ENCODE measurements around the gene PGP.

PGP gene

GRCh38 chr16:2199095-2199494, 15.5 kb downstream of the PGP start:
- DNase-seq (ENCODE audit: low spot score), result no peak

DNA sequence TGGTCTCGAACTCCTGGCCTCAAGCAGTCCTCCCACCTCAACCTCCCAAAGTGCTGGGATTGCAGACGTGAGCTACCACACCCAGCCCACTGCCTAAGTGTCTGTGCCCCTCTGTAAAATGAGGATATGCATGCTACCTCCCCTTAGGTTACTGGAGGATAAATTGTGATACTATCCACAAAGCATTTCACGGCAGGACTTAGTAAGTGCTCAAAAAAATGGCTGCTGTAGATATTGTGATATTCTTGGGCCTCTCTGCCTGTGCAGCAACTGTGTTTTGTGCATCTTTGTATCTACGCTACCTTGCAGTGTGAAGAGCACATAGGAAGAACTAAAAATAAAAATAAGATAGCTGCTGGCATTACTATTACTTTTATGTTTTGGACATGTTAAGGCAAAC, 16.4 kb downstream of the PGP start:
- DNase-seq (ENCODE audit: low spot score), result no peak

GRCh38 chr16:2197765-2198164, 16.9 kb downstream of the PGP start:
- DNase-seq (ENCODE audit: low spot score), result no peak

DNA sequence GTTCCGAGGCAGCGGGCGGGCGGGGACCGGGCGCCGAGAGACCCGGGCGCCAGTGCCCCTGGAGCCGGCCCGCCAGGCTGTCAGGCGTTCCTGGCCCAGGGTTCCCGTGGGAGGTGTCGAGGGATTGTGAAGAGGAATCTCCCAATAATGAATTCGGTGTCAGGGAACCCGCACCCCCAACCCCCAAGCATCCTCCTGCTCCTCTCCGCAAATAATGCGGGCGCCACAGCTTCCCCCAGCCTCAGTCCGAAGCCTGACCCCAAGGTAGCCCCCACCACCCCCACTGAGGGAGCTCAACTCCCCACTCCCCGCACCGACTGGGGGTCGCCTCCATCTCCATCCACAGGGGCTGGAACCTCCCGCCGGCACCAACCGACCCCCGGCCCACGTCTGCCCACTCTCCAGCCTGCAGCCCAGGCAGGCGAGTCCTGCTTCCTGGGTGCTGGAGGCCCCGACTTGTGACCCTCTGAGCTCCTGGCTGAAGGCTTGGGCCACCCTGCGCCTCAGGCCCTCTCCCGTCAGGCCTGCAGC, 17.6 kb downstream of the PGP start:
- no peak for DNase-seq (ENCODE audit: low spot score)

DNA sequence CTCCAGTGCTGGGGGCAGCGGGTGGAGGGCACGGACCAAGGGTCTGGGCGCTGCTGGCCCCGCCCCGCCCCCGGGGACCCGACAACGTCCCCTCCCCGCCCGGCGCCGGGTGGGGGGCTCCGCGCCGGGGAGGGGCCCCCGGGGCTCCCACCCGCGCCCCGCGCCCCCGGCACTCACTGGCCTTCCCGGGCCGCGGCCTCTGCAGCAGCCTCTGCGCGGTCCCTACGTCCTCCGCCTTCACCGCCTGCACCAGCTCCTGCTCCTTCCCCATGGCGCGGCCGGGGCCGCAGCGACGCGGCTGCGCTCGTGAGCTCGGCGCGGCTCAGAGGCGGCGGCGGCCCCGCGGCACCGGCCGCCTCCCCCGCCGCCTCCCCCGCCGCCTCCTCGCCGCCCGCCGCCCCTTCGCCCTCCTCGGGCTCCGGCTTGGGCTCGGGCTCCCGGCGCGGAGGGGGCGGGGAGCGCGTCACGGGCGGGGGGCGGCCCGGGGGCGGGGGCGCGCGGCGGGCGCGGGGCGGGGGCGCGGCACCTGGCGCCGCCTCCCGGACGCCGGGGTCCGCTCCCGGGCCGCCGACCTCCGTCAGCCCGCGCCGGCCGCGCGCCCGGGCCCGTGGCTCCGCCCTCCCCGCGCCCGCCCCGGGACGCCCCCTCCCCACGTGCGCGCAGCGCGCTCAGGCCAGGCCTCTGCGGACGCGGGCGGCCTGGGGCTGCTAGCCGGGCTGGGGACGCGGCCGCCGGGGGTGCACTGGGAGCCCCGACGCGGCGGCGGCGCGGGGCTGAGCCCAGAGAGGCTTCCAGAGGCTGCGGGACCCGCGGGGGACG, 18.3 kb downstream of the PGP start, which contains the start of gene CASKIN1:
CASKIN1 (minus strand) TSS at position 444 of the 819 bp plus-strand sequence; CDS start at position 271, 173 bp downstream.
- DNase-seq (ENCODE audit: low spot score), result no peak

DNA sequence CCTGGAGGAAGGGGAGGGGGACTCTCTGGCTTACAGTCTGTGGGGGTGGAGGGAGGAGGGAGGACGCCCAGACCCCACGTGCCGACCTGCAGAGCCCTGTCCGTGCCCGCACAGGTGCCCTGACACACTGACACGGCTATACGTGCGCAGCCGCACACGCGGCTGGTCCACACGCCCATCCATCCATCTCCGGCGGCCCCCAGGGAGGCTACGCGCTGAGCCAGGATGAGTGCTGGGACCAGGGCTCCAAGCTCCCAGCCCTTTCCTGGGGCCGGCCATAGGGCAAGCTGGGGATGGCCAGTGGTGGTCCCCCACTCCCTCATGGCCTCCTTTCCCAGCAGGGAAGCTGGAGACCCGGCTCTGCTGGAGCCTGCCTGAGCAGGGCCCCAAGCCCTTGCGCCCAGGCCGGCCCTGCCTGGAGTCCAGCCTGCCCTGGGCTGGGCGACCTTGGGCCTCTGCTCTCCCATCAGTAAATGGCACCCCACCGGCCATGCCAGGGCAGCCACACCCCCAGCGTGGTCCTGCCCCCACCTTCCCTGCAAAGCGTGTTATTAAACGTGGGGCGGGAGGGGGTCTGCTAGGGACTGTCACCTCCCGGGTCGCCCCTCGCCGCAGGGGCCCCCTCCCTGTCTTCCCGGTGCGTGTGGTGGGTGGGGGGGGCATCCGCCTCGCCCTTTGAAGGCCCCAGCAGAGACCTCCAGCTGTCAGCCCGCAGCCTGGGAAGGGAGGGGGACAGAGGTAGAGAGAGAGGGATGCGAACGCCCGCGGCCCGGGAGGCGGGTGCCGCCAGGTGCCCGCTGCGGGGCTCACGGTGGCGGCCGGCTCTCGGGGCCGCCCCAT, 19.1 kb downstream of the PGP start:
- DNase-seq (ENCODE audit: low spot score), result no peak

GRCh38 chr16:2194852-2195321, 19.8 kb downstream of the PGP start:
- DNase-seq (ENCODE audit: low spot score), result peak; percentile 65

DNA sequence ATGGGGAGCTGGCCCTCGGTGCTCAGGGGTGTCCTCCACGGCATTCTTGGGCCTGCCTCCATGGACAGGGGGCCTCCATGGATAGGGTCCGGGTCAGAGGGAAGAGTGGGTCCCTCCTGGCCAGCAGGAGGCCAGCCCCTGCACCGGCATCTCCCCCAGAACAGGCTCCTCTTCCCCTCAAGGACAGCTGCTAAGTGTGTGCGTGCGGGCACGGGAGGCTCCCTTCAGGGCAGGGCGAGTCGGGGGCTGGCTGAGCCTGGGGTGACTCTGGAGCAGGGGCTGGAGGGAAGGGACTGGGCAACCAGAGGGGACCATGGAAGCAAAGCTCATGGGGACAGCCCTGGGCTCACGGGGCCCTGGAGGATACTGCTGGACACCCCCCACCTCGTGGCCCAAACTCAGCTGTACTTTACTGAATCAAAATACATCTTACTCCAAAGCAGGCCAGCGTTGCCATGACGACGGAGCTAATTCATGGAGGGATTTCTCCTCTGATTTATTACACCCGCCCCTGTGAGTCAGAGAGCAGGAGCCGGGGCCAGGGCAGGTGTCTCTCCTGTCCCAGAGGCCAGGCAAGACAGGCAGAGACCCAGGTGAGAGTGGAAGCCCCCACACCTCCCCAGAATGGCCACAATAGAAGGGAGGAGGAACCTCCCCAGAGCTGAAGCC, 20.3 kb downstream of the PGP start:
- no peak for DNase-seq (ENCODE audit: low spot score)

DNA sequence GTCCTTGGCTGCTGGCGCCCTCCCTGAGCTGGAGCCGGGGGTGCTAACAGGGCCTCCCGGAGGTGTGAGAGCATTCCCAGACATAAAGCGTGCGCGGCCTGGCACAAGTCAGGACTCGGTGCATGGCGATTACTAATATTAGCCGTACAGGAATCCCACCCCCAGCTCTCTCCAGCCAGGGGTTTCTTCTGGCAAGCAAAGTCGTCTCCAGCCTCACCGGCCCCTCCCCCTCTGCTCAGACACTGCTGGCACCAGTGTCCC, 23.3 kb downstream of the PGP start:
- DNase-seq (ENCODE audit: low spot score), result no peak

- no peak for DNase-seq (ENCODE audit: low spot score)
Measured at GRCh38 chr16:2190659-2191445, 23.8 kb downstream of the PGP start.

DNA sequence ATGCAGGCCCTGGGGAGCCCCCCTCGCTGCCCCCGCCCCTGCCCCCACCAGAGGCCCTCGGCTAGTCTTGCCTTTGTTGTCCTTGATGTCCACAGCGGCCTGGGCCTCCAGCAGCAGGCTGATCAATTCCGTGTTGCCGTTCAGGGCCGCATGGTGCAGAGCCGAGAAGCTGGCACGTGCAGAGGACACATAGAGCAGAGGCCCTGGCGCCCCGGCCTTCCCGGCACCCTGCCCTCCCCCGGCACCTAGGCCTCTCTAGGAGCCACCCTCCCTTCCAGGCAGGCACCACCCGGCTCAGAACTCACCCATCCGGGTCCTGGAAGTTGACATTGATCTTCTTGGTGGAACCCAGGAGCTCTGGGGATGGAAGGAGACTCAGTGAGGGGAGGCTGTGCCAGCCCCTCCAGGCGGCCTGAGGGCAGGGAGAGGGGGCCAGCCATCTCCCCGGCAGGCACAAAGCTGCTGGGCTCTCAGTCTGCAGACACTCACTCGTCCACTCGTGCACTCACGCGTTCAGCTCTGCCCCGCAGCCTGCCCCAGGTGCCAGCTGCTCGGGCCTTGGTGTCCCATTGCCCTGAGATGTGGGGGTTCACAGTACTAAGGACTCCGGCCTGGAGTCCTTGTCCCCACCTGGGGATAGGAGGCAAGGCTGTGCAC, 24.5 kb downstream of the PGP start:
- DNase-seq (ENCODE audit: low spot score), result no peak

GRCh38 chr16:2189252-2189893, 25.3 kb downstream of the PGP start:
- DNase-seq (ENCODE audit: low spot score), result no peak

DNA sequence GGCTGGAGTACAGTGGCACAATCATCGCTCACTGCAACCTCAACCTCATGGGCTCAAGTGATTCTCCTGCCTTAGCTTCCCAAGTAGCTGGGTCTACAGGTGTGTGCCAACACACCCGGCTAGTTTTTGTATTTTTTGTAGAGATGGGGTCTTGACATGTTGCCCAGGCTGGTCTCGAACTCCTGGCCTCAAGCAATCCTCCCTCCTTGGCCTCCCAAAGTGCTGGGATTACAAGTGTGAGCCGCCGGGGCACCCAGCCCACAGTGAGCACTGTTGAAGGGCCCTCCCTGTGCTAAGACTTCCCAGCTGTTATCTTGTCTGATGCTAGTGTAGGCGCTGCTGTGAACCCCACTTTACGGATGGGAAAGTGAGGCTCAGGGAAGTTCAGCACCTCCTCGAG, 26.2 kb downstream of the PGP start:
- no peak for DNase-seq (ENCODE audit: low spot score)

DNA sequence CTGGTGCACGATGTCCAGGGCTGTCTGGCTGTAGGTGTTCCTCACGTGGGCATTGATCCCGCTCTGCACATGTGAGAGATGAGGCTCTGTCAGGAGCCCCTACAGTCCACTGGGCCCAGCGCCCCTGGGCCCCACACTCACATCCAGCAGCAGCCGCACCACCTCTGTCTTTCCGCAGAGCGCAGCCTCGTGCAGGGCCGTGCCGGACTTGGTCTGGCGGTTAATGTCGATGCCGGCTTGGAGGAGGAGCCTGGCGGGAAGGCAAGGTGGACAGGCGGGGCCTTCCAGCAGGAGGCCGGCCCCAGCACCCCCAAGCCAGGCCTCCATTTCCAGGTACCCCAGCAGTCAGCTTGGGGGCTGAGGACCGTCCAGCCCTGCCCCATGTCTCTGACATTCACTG, 27.4 kb downstream of the PGP start:
- DNase-seq (ENCODE audit: low spot score), result no peak

GRCh38 chr16:2186505-2186904, 28.1 kb downstream of the PGP start:
- DNase-seq (ENCODE audit: low spot score), result no peak

- DNase-seq (ENCODE audit: low spot score), result no peak
Measured at GRCh38 chr16:2186064-2186463, 28.6 kb downstream of the PGP start.

DNA sequence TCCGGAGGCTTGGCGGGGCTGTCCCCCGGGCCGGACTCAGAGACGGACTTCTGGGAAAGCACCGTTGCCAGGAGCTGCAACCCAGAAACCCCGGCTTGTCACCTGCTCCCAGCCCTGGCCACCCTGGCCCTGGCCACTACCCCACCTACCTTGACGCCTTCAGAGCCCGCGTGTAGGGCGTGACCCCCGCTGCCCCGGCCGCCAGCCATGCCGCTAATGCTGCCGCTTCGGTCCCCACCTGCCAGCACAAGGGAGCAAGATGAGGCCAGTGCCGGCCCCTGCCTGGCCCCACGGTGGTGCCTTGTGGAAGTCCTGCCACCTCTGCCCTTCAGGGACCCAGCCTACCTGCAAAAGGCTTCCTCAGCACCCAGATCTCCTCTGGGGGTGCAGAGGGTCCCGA, 29.7 kb downstream of the PGP start:
- no peak for DNase-seq (ENCODE audit: low spot score)

DNA sequence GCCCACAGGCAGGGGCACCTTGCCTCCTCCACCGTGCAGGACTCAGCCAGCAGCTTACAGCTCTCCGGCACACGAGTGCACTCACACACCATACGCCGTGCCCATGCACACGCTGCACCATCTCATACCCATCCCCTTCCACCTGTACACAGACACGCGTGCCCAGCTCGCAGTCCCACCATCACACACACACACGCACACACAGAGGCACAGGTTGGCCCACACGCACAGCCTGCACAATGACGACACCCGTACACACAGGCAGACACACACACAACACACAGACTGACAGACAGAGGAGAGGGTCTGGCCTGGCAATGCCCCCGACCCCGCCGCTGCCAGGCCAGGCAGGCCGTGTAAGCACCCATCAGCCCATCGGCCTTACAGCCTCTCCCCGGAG, 30.3 kb downstream of the PGP start:
- DNase-seq (ENCODE audit: low spot score), result no peak

- no peak for DNase-seq (ENCODE audit: low spot score)
Measured at GRCh38 chr16:2183671-2184070, 31.0 kb downstream of the PGP start.

DNA sequence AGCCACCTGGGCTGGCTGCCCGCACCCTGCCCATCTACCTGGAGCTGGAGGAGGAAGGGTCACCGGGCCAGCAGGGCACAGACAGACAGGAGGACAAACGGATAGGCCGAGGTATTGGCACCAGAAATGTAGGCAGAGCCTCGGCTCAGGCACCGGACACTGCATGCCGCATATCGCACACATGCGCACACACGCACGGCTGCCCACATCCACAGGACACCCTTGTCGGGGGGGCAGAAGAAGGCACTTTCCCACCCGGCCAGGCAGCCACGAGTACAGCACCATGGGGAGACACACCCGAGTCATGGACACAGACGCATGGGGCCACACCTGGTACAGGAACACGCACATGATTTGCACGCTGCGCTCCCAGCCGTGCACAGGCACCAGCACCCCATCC, 32.7 kb downstream of the PGP start:
- DNase-seq (ENCODE audit: low spot score), result no peak

All from hematopoietic multipotent progenitor cell treated with erythropoietin and hydrocortisone succinate and interleukin-3 and kit ligand, for 17 days (in vitro differentiated cells).